ENCODE results near the gene C4orf33.

- TF ChIP-seq CTCF (IDR thresholded peaks at IDR 0.05) (no peak), POLR2A (IDR thresholded peaks at IDR 0.05) (peak; percentile 82)
Measured at GRCh38 chr4:129093191-129093920, 2.6 kb upstream of the C4orf33 start, which contains the start of gene SCLT1.

Data from right lobe of liver (tissue), 4 donors.